Smooth muscle cell (in vitro differentiated cells): Measurements from ENCODE around the gene LHFPL3. TPM values are rescaled to one million over a fixed set of nuclear protein-coding genes. Genes with fewer than 3 reads are reported as not detected.

ENCODE experiments used
- DNase-seq: peaks from one replicate; lab custom pipeline; 2025; ENCODE audit not compliant: unreplicated experiment; lab: John Stamatoyannopoulos, UW
- H2AFZ ChIP-seq: fragments of 200-600 bp; sonication (generic); 2 replicates; pipeline ENCODE4 v1.6.0; 2016; ENCODE audit warnings: antibody characterized with exemption, low read depth, mild to moderate bottlenecking
- H3F3A ChIP-seq: fragments of 200-600 bp; sonication (generic); 2 replicates; pipeline ENCODE4 v1.6.0; 2017; ENCODE audit warnings: antibody characterized with exemption, low read depth
- H3K27ac ChIP-seq: fragments of 200-600 bp; sonication (generic); 2 replicates; pipeline ENCODE4 v1.5.1; 2016; ENCODE audit warnings: low read depth, mild to moderate bottlenecking
- H3K27me3 ChIP-seq: fragments of 200-600 bp; sonication (generic); 2 replicates; pipeline ENCODE4 v1.6.1; 2016; ENCODE audit warnings: low read depth, mild to moderate bottlenecking
- H3K36me3 ChIP-seq: fragments of 200-600 bp; sonication (generic); 2 replicates; pipeline ENCODE4 v1.5.1; 2016; ENCODE audit warnings: low read depth
- H3K4me1 ChIP-seq: fragments of 200-600 bp; sonication (generic); 2 replicates; pipeline ENCODE4 v1.5.1; 2016; ENCODE audit warnings: low read depth
- H3K4me2 ChIP-seq: fragments of 200-600 bp; sonication (generic); 2 replicates; pipeline ENCODE4 v1.6.0; 2016; ENCODE audit warnings: mild to moderate bottlenecking
- H3K4me3 ChIP-seq: fragments of 200-600 bp; sonication (generic); 2 replicates; pipeline ENCODE4 v1.5.1; 2016; ENCODE audit warnings: mild to moderate bottlenecking
- H3K79me2 ChIP-seq: fragments of 200-600 bp; sonication (generic); 2 replicates; pipeline ENCODE4 v1.6.0; 2016; ENCODE audit warnings: low read depth, mild to moderate bottlenecking
- H3K9ac ChIP-seq: fragments of 200-600 bp; sonication (generic); 2 replicates; pipeline ENCODE4 v1.6.0; 2016; ENCODE audit warnings: low read depth
- H3K9me3 ChIP-seq: fragments of 200-600 bp; sonication (generic); replicated peaks from 2 replicates; pipeline ENCODE4 v1.5.1; 2016; ENCODE audit warnings: low read depth
- H4K20me1 ChIP-seq: fragments of 200-600 bp; sonication (generic); 2 replicates; pipeline ENCODE4 v1.6.0; 2016; ENCODE audit warnings: low read depth
- whole genome bisulfite sequencing: methylation state at CpG from one replicate; pipeline ENCODE4 v1.1.7; 2016; ENCODE audit warnings: low lambda C conversion rate; 5-methylcytosine and 5-hydroxymethylcytosine counted together
- polyA plus RNA-seq: library from polyadenylated mRNA; unstranded; fragments of >200 nt; fragmentation: Nextera tagmentation; extraction: Ambion mirVana; gene quantifications from 2 replicates; pipeline ENCODE4 v1.2.1, GENCODE V29; 2016
- total RNA-seq: library from RNA; depleted of rRNA; stranded (reverse); fragments of >200 nt; gene quantifications from 2 replicates; pipeline ENCODE4 v1.2.3, GENCODE V29; 2014
- TF ChIP-seq, protein P1 (sequence below): fragments of 200-600 bp; sonication (generic); IDR thresholded peaks from 2 replicates; pipeline ENCODE4 v1.5.1; 2017; ENCODE audit warnings: borderline replicate concordance, mild to moderate bottlenecking, antibody characterized with exemption; ENCODE audit not compliant: insufficient read depth, poor library complexity, severe bottlenecking

Gene LHFPL3
- total and polyA plus RNA-seq, 2 experiments from 2014 or later, result not detected

DNA sequence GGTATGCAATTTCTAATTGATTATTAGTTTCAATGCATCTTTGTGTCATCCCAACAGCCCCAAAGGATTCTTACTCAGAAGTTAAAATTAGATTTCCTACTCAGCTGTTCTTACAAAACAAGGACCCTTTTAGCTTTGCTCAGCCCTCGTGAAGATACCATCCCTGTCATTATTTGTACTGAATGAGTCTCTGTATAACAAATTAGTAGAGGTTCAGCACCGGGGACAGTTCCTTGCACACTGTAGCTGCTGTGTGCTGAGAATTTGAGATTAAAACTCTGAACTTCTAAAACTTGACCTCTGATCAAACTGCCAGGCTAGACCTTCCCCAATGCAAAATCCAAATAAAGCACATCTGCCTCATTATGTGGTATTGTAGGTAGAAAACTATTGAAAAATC lies 299.1 kb downstream of the LHFPL3 start:
- 26% methylated on average over 2 of the region's 2 CpGs for WGBS
- H3K36me3 ChIP-seq, result no peaks in the 10 kb centered on the region
- DNase-seq, result no peak

DNA sequence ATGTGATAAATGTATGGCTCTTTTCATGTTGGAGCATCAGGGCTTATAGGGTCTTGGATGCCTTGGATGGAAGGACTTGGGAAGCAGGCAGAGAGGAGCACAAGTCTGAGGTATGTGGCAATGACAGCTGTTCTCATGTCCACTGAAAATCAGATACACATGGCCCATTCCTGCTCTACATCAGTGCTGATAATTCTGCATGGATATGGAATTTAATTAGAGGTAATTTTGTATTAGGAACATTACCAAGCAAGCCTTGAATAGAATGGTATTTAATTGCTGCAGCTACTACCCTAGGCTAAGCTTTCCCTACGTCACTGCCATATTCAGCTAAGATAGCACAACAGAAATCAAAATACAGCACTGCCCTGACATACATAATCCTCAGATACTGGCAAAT lies 299.6 kb downstream of the LHFPL3 start:
- H4K20me1 ChIP-seq, result no peaks in the 10 kb centered on the region
- DNase-seq, result no peak
- no peak overlapping the region for H2AFZ ChIP-seq
- H3F3A ChIP-seq, result no peaks in the 10 kb centered on the region
- no peak overlapping the region for H3K4me2 ChIP-seq
- no peaks in the 10 kb centered on the region for H3K36me3 ChIP-seq
- H3K4me1 ChIP-seq, result no peaks in the 10 kb centered on the region
- 77% methylated on average over 1 of the region's 1 CpG for WGBS
- H3K4me3 ChIP-seq, result no peak overlapping the region
- H3K27ac ChIP-seq, result no peak overlapping the region
- H3K9ac ChIP-seq, result no peak overlapping the region
- H3K79me2 ChIP-seq, result no peaks in the 10 kb centered on the region
- no peaks in the 10 kb centered on the region for H3K9me3 ChIP-seq
- no peaks in the 10 kb centered on the region for H3K27me3 ChIP-seq
- TF ChIP-seq, protein P1, sequence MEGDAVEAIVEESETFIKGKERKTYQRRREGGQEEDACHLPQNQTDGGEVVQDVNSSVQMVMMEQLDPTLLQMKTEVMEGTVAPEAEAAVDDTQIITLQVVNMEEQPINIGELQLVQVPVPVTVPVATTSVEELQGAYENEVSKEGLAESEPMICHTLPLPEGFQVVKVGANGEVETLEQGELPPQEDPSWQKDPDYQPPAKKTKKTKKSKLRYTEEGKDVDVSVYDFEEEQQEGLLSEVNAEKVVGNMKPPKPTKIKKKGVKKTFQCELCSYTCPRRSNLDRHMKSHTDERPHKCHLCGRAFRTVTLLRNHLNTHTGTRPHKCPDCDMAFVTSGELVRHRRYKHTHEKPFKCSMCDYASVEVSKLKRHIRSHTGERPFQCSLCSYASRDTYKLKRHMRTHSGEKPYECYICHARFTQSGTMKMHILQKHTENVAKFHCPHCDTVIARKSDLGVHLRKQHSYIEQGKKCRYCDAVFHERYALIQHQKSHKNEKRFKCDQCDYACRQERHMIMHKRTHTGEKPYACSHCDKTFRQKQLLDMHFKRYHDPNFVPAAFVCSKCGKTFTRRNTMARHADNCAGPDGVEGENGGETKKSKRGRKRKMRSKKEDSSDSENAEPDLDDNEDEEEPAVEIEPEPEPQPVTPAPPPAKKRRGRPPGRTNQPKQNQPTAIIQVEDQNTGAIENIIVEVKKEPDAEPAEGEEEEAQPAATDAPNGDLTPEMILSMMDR, result no peak

More for the DNA sequence above, 299.1 kb downstream of the LHFPL3 start:
- H3K9ac ChIP-seq, result no peak overlapping the region
- no peaks in the 10 kb centered on the region for H3F3A ChIP-seq
- no peak overlapping the region for H2AFZ ChIP-seq
- H3K4me2 ChIP-seq, result no peak overlapping the region
- H3K79me2 ChIP-seq, result no peaks in the 10 kb centered on the region
- H3K4me3 ChIP-seq, result no peak overlapping the region
- TF ChIP-seq, protein P1, result no peak
- H3K27me3 ChIP-seq, result no peaks in the 10 kb centered on the region
- no peaks in the 10 kb centered on the region for H4K20me1 ChIP-seq
- no peak overlapping the region for H3K27ac ChIP-seq
- no peaks in the 10 kb centered on the region for H3K4me1 ChIP-seq
- no peaks in the 10 kb centered on the region for H3K9me3 ChIP-seq

DNA sequence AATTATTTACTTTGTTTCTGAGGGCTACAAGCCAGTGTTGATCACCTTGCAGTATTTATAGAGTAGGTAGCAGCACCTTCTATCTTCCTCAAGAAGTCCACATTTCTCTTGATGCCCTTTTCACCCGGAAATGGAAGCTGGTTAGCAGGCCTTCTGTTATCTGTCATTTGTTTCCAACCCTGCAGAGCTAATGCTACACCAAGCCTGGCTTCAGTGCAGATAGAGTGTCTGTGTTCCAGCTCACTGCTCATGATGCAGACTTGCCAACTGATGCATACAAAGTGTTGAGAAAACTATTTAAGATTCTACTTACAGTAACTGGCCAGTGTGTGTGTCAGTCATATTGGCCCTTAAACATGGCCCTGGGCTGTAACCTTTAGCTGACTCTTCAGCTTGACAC lies 301.0 kb downstream of the LHFPL3 start:
- H2AFZ ChIP-seq, result no peak overlapping the region
- WGBS, result 45% methylated on average over 1 of the region's 1 CpG
- H3K27ac ChIP-seq, result no peak overlapping the region
- no peak overlapping the region for H3K9ac ChIP-seq
- no peaks in the 10 kb centered on the region for H3K79me2 ChIP-seq
- no peaks in the 10 kb centered on the region for H3F3A ChIP-seq
- H3K36me3 ChIP-seq, result no peaks in the 10 kb centered on the region
- H3K4me1 ChIP-seq, result no peaks in the 10 kb centered on the region
- H3K27me3 ChIP-seq, result no peaks in the 10 kb centered on the region
- H4K20me1 ChIP-seq, result no peaks in the 10 kb centered on the region
- no peak for DNase-seq
- no peak overlapping the region for H3K4me3 ChIP-seq
- H3K9me3 ChIP-seq, result no peaks in the 10 kb centered on the region
- H3K4me2 ChIP-seq, result no peak overlapping the region
- TF ChIP-seq, protein P1, result no peak

DNA sequence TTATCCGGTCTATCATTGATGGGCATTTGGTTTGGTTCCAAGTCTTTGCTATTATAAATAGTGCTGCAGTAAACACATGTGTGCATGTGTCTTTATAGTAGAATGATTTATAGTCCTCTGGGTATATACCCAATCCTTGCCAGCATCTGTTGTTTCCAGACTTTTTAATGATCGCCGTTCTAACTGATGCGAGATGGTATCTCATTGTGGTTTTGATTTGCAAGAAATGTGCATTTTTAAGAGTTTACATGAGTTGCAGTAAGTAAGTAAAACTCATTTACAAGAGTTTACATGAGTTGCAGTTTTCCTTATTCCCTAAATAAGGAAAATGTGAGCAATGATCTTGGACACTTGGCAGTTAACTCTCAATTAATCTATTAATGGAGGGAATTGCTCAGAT lies 312.1 kb downstream of the LHFPL3 start:
- Histone ChIP-seq H3F3A (no peaks in the 10 kb centered on the region), H3K9ac (no peak overlapping the region), H3K27me3 (peaks cover 4% of the 10 kb centered on the region), H3K4me2 (no peak overlapping the region), H4K20me1 (no peaks in the 10 kb centered on the region), H3K9me3 (no peaks in the 10 kb centered on the region), H3K79me2 (no peaks in the 10 kb centered on the region), H2AFZ (no peak overlapping the region), H3K4me1 (no peaks in the 10 kb centered on the region), H3K36me3 (no peaks in the 10 kb centered on the region), H3K27ac (no peak overlapping the region), H3K4me3 (no peak overlapping the region)
- no peak for DNase-seq
- 93% methylated on average over 4 of the region's 4 CpGs for WGBS
- TF ChIP-seq, protein P1, result no peak
